Astrocyte (in vitro differentiated cells and primary cell): ENCODE results near the gene ARHGEF37.

Experiments used
- CTCF ChIP-seq: IDR thresholded peaks from 2 replicates; pipeline ENCODE4 v1.5.1; 2011; ENCODE audit warnings: low read depth, mild to moderate bottlenecking, inconsistent platforms, low read length, moderate library complexity; ENCODE audit not compliant: insufficient read depth
- EZH2 ChIP-seq: IDR thresholded peaks from 2 replicates; pipeline ENCODE4 v1.6.1; 2012; ENCODE audit warnings: mild to moderate bottlenecking, low read length, inconsistent platforms; ENCODE audit not compliant: insufficient read depth

GRCh38 chr5:149541893-149542292, 39.4 kb upstream of the ARHGEF37 start:
- TF ChIP-seq EZH2 (no peak), CTCF (no peak)
